IMR-90 (cell line): ENCODE measurements around the gene RADX. TPM values are rescaled to one million over a fixed set of nuclear protein-coding genes. Genes with fewer than 3 reads are reported as not detected.

Experiments used
- ATAC-seq: fragments of 200-7000 bp; cut with Tn5 transposase; 2 replicates; pipeline ENCODE4 v1.9.1; 2020; ENCODE audit warnings: low read depth, mild to moderate bottlenecking, moderate library complexity
- BruUV-seq: library from RNA; stranded (reverse); fragments of 400-500 nt; replicated peaks from 2 replicates; lab custom pipeline; 2021; lab: Mats Ljungman, UMichigan
- CTCF ChIA-PET: fragments of 300-600 bp; formaldehyde crosslinking; extraction: SDS; loops from one replicate; lab custom pipeline; 2021; ENCODE audit warnings: antibody characterized with exemption; lab: Yijun Ruan, JAX
- POLR2A ChIA-PET: fragments of 300-600 bp; sonication (Branson Sonifier 250); formaldehyde crosslinking; loops from one replicate; lab custom pipeline; 2022; ENCODE audit warnings: antibody characterized with exemption; ENCODE audit not compliant: unreplicated experiment; lab: Charles Lee
- DNase-seq: peaks from one replicate; pipeline ENCODE4 v3.0.0; 2013
- H2AFZ ChIP-seq: replicated peaks from 2 replicates; pipeline ENCODE3; 2013; ENCODE audit warnings: low read length, mild to moderate bottlenecking; ENCODE audit not compliant: poor library complexity
- H2AK5ac ChIP-seq: 2 replicates; pipeline ENCODE4 v1.6.1; 2013; ENCODE audit warnings: low read depth, low read length, inconsistent platforms
- H2AK9ac ChIP-seq: replicated peaks from 2 replicates; pipeline ENCODE3; 2013; ENCODE audit warnings: mild to moderate bottlenecking, low read depth, low read length, moderate library complexity; ENCODE audit not compliant: poor library complexity
- H2BK120ac ChIP-seq: 2 replicates; pipeline ENCODE4 v1.6.1; 2013; ENCODE audit warnings: low read depth, low read length, inconsistent platforms
- H2BK15ac ChIP-seq: 3 replicates; pipeline ENCODE4 v1.6.1; 2013; ENCODE audit warnings: low read depth, low read length, inconsistent platforms
- H2BK20ac ChIP-seq: 2 replicates; pipeline ENCODE4 v1.6.1; 2013; ENCODE audit warnings: low read depth, mild to moderate bottlenecking, inconsistent platforms, low read length, moderate library complexity
- H2BK5ac ChIP-seq: 2 replicates; pipeline ENCODE4 v1.6.1; 2013; ENCODE audit warnings: mild to moderate bottlenecking, low read depth, low read length, inconsistent platforms; ENCODE audit not compliant: poor library complexity, severe bottlenecking
- H3K14ac ChIP-seq: replicated peaks from 2 replicates; pipeline ENCODE4 v1.6.1; 2013; ENCODE audit warnings: low read depth, low read length, inconsistent platforms
- H3K18ac ChIP-seq: 2 replicates; pipeline ENCODE4 v1.6.1; 2013; ENCODE audit warnings: low read depth, low read length, control low read depth
- H3K23ac ChIP-seq: 2 replicates; pipeline ENCODE4 v1.6.1; 2013; ENCODE audit warnings: low read depth, low read length, inconsistent platforms
- H3K27ac ChIP-seq: 2 replicates; pipeline ENCODE4 v1.5.1; 2013; ENCODE audit warnings: mild to moderate bottlenecking, control low read depth, low read length; ENCODE audit not compliant: insufficient read depth
- H3K27me3 ChIP-seq: 2 replicates; pipeline ENCODE4 v1.6.1; 2013; ENCODE audit warnings: low read length; ENCODE audit not compliant: control insufficient read depth, insufficient read depth
- H3K36me3 ChIP-seq: 2 replicates; pipeline ENCODE4 v1.6.1; 2013; ENCODE audit warnings: low read length, mixed read lengths; ENCODE audit not compliant: control insufficient read depth, insufficient read depth
- H3K4ac ChIP-seq: 2 replicates; pipeline ENCODE4 v1.6.1; 2013; ENCODE audit warnings: low read depth, low read length, inconsistent platforms
- H3K4me1 ChIP-seq: 2 replicates; pipeline ENCODE4 v1.6.1; 2013; ENCODE audit warnings: low read length, mixed read lengths; ENCODE audit not compliant: control insufficient read depth, insufficient read depth
- H3K4me2 ChIP-seq: 2 replicates; pipeline ENCODE4 v1.6.1; 2013; ENCODE audit warnings: low read depth, mild to moderate bottlenecking, control low read depth, low read length, moderate library complexity
- H3K4me3 ChIP-seq: 2 replicates; pipeline ENCODE4 v1.5.1; 2013; ENCODE audit warnings: low read depth, mild to moderate bottlenecking, control low read depth, low read length, moderate library complexity; ENCODE audit not compliant: insufficient read depth
- H3K56ac ChIP-seq: 2 replicates; pipeline ENCODE4 v1.6.1; 2013; ENCODE audit warnings: low read length, inconsistent platforms; ENCODE audit not compliant: insufficient read depth; ENCODE audit errors: extremely low read depth
- H3K79me1 ChIP-seq, 2 experiments: 2 replicates each; pipeline ENCODE4 v1.6.1; 2013; ENCODE audit warnings: low read length in 2 of 2, inconsistent platforms in 1 of 2, low read depth in 1 of 2
- H3K9ac ChIP-seq: 2 replicates; pipeline ENCODE4 v1.6.1; 2013; ENCODE audit warnings: low read depth, low read length, control low read depth
- H3K9me1 ChIP-seq: 2 replicates; pipeline ENCODE4 v1.6.1; 2013; ENCODE audit warnings: low read length, inconsistent platforms; ENCODE audit not compliant: insufficient read depth
- H3K9me3 ChIP-seq: 2 replicates; pipeline ENCODE4 v1.6.1; 2013; ENCODE audit warnings: low read length; ENCODE audit not compliant: control insufficient read depth, insufficient read depth
- H4K20me1 ChIP-seq: 2 replicates; pipeline ENCODE4 v1.6.1; 2013; ENCODE audit warnings: low read length, inconsistent platforms; ENCODE audit not compliant: insufficient read depth
- H4K5ac ChIP-seq: 2 replicates; pipeline ENCODE4 v1.6.1; 2013; ENCODE audit warnings: mild to moderate bottlenecking, low read depth, low read length, control low read depth
- H4K8ac ChIP-seq, 2 experiments: 2 replicates each; pipeline ENCODE4 v1.6.1; 2013; ENCODE audit warnings: low read depth in 2 of 2, low read length in 2 of 2, control low read depth in 1 of 2, inconsistent platforms in 1 of 2
- H4K91ac ChIP-seq: 2 replicates; pipeline ENCODE4 v1.6.1; 2013; ENCODE audit warnings: low read depth, low read length, inconsistent platforms; ENCODE audit not compliant: insufficient read depth
- BHLHE40 ChIP-seq: fragments of 150-350 bp; IDR thresholded peaks from 2 replicates; pipeline ENCODE4 v1.6.1; 2016; ENCODE audit warnings: mild to moderate bottlenecking, low read depth, low read length
- CEBPB ChIP-seq: IDR thresholded peaks from 2 replicates; pipeline ENCODE4 v1.6.1; 2012; ENCODE audit warnings: low read depth, low read length, improper control_type of control experiment
- CHD1 ChIP-seq: IDR thresholded peaks from 2 replicates; pipeline ENCODE4 v1.6.1; 2012; ENCODE audit warnings: low read depth, low read length, improper control_type of control experiment
- FOS ChIP-seq: fragments of 150-350 bp; IDR thresholded peaks from 2 replicates; pipeline ENCODE4 v1.6.1; 2016; ENCODE audit warnings: low read depth, low read length
- MAFK ChIP-seq: IDR thresholded peaks from 2 replicates; pipeline ENCODE4 v1.6.1; 2012; ENCODE audit warnings: low read depth, low read length, improper control_type of control experiment
- MAZ ChIP-seq: IDR thresholded peaks from 2 replicates; pipeline ENCODE4 v1.6.1; 2012; ENCODE audit warnings: low read depth, mild to moderate bottlenecking, low read length, improper control_type of control experiment, moderate library complexity, borderline replicate concordance
- RAD21 ChIP-seq: IDR thresholded peaks from 2 replicates; pipeline ENCODE4 v1.6.1; 2012; ENCODE audit warnings: low read length, improper control_type of control experiment
- RFX5 ChIP-seq: IDR thresholded peaks from 2 replicates; pipeline ENCODE4 v1.8.0; 2012; ENCODE audit warnings: low read depth, mild to moderate bottlenecking, low read length, moderate library complexity
- SMC3 ChIP-seq: fragments of 150-350 bp; IDR thresholded peaks from 2 replicates; pipeline ENCODE4 v1.6.1; 2016; ENCODE audit warnings: low read depth, mild to moderate bottlenecking, antibody characterized with exemption, low read length, moderate library complexity
- USF2 ChIP-seq: fragments of 150-350 bp; IDR thresholded peaks from 2 replicates; pipeline ENCODE4 v1.6.1; 2017; ENCODE audit warnings: mild to moderate bottlenecking, antibody characterized with exemption, low read length, low read depth
- WGBS, 2 experiments: methylation state at CpG; one replicate each; pipeline versions ENCODE4 v1.1.5 to v1.1.7; 2013; ENCODE audit warnings: missing lambda C conversion rate in 2 of 2; ENCODE audit not compliant: insufficient read length in 1 of 2; ENCODE audit errors: extremely low coverage in 2 of 2; 5-methylcytosine and 5-hydroxymethylcytosine counted together
- dilution Hi-C: fragments of 300-500 bp; cut with HindIII; formaldehyde crosslinking; loops from one replicate; pipeline ENCODE4 v1.14.3; 2018; ENCODE audit warnings: low sequenced_read_pairs; ENCODE audit not compliant: unreplicated experiment
- in situ Hi-C: fragments of 300-500 bp; cut with MboI; formaldehyde crosslinking; loops from 3 replicates; pipeline ENCODE4 v1.14.3; 2019; ENCODE audit warnings: low sequenced_read_pairs, inconsistent platforms, mixed read lengths
- intact Hi-C: fragments of 100-400 bp; cut with micrococcal nuclease; formaldehyde crosslinking; loops from 2 replicates; pipeline ENCODE4 v1.10.0; 2022
- polyA plus RNA-seq, 3 experiments: library from polyadenylated mRNA; depleted of rRNA; stranded (reverse); fragments of >200 nt; gene quantifications; 2 replicates each; pipeline ENCODE4 v1.2.3, GENCODE V29; 2012; ENCODE audit warnings: low replicate concordance in 1 of 3
- total RNA-seq: library from RNA; depleted of rRNA; stranded (reverse); fragments of >200 nt; gene quantifications from 2 replicates; pipeline ENCODE4 v1.2.3, GENCODE V29; 2012
- TF ChIP-seq, protein P1 (sequence below): fragments of 150-350 bp; IDR thresholded peaks from 2 replicates; pipeline ENCODE4 v1.6.1; 2016; ENCODE audit warnings: low read depth, mild to moderate bottlenecking, low read length, moderate library complexity, borderline replicate concordance

Gene RADX
- total and polyA plus RNA-seq, 2 of the 4 experiments (the other 2 are of a cell fraction), result 1.6 to 1.8 TPM

DNA sequence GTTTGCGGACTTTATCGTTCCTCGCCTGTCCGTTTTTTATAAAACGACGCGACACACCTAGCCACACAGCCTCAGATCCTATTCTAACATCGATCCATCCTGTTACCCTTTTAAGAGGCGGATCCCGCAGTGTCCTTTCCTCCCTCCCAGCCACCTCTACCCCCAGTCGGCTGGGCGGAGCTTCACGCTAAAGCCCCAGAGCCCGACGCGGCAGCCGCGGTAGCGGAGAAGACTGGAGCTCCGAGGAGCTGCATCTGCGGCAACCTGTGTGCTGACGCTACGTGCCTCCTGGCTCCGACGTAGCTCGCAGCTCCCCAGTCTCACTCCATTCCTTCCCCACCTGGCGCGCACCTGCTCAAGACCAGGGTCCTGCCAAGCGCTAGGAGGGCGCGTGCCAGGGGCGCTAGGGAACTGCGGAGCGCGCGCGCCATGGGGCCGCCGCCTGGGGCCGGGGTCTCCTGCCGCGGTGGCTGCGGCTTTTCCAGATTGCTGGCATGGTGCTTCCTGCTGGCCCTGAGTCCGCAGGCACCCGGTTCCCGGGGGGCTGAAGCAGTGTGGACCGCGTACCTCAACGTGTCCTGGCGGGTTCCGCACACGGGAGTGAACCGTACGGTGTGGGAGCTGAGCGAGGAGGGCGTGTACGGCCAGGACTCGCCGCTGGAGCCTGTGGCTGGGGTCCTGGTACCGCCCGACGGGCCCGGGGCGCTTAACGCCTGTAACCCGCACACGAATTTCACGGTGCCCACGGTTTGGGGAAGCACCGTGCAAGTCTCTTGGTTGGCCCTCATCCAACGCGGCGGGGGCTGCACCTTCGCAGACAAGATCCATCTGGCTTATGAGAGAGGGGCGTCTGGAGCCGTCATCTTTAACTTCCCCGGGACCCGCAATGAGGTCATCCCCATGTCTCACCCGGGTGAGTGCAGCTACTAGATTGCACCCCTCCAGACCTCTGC, 115.0 kb downstream of the RADX start, which contains the start of gene RNF128 (continued):
- TF ChIP-seq MAZ, result no peak
- TF ChIP-seq CHD1, result no peak

- no peak overlapping the region for H2BK15ac ChIP-seq
- H3K9me3 ChIP-seq, result no peaks in the 10 kb centered on the region
- TF ChIP-seq SMC3, result no peak
- no peak for TF ChIP-seq BHLHE40
- no peak for TF ChIP-seq CEBPB
- TF ChIP-seq FOS, result no peak
- no peak for TF ChIP-seq RAD21
- TF ChIP-seq, protein P1, sequence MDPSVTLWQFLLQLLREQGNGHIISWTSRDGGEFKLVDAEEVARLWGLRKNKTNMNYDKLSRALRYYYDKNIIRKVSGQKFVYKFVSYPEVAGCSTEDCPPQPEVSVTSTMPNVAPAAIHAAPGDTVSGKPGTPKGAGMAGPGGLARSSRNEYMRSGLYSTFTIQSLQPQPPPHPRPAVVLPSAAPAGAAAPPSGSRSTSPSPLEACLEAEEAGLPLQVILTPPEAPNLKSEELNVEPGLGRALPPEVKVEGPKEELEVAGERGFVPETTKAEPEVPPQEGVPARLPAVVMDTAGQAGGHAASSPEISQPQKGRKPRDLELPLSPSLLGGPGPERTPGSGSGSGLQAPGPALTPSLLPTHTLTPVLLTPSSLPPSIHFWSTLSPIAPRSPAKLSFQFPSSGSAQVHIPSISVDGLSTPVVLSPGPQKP, result no peak
- TF ChIP-seq MAFK, result no peak
- no peak for TF ChIP-seq MAZ
- no peak for TF ChIP-seq USF2
- TF ChIP-seq RFX5, result no peak
- H3K9ac ChIP-seq, result no peak overlapping the region
- H3K18ac ChIP-seq, result no peak overlapping the region
- no peak overlapping the region for H2AK9ac ChIP-seq
- H3K23ac ChIP-seq, result no peak overlapping the region
- no peaks in the 10 kb centered on the region for H4K20me1 ChIP-seq
- ATAC-seq (no peak), DNase-seq (no peak)
- H3K4ac ChIP-seq, result no peak overlapping the region
- no peaks in the 10 kb centered on the region for H3K4me1 ChIP-seq
- WGBS, 2 experiments, result no CpG with 5 or more reads among the region's 2 CpGs
- intact Hi-C loops, result no loop called here
- no peak overlapping the region for H2BK5ac ChIP-seq
- ChIA-PET CTCF (no interaction called here), POLR2A (no interaction called here)
- H3K4me3 ChIP-seq, result no peak overlapping the region
- BruUV-seq, result no TSS peak
- in situ Hi-C loops, result no loop called here
- no peak overlapping the region for H4K91ac ChIP-seq
- dilution Hi-C loops, result no loop called here
- H3K14ac ChIP-seq, result no peak overlapping the region
- no peak overlapping the region for H2AK5ac ChIP-seq
- no peak overlapping the region for H3K4me2 ChIP-seq
- H3K27me3 ChIP-seq, result peaks cover 6% of the 10 kb centered on the region
- no peak overlapping the region for H4K8ac ChIP-seq
- no peaks in the 10 kb centered on the region for H3K79me1 ChIP-seq
- H3K27ac ChIP-seq, result no peak overlapping the region
- H3K36me3 ChIP-seq, result no peaks in the 10 kb centered on the region
- H4K5ac ChIP-seq, result no peak overlapping the region
- no peak overlapping the region for H2BK120ac ChIP-seq
- no peak overlapping the region for H2BK20ac ChIP-seq
- no peak overlapping the region for H2AFZ ChIP-seq
- H3K9me1 ChIP-seq, result no peaks in the 10 kb centered on the region
- no peak overlapping the region for H3K56ac ChIP-seq
These were observed 116.6 kb downstream of the RADX start for GRCh38 chrX:106728337-106728736.
